Natural killer cell treated with Interleukin-12 subunit alpha and Interleukin-12 subunit beta and Interleukin-15 and Interleukin-18, amount 100 ng/mL, for 72 hours (primary cell): ENCODE data around the gene PPP1R3A. TPM values are rescaled to one million over a fixed set of nuclear protein-coding genes. Genes with fewer than 3 reads are reported as not detected.

Experiments
- ATAC-seq, 2 donors: fragments of 150-1000 bp; cut with Tn5 transposase in 1 of 2; sonication (Bioruptor Pico), chemical (Tn5 transposase) in 1 of 2; 2 replicates each; pipeline ENCODE4 v1.10.0; 2021
- DNase-seq: peaks from one replicate; pipeline ENCODE4 v3.0.0; 2022; ENCODE audit warnings: low spot score
- H3K27ac Mint-ChIP-seq, 2 donors: 1 replicate in 1 of 2; 2 replicates in 1 of 2; pipeline ENCODE4 v1.8.0; 2022; ENCODE audit warnings: mixed read lengths in 2 of 2, mild to moderate bottlenecking in 1 of 2, moderate library complexity in 1 of 2
- H3K27me3 Mint-ChIP-seq, 2 donors: 1 replicate in 1 of 2; 2 replicates in 1 of 2; pipeline ENCODE4 v1.8.0; 2022; ENCODE audit warnings: mixed read lengths in 2 of 2
- H3K36me3 Mint-ChIP-seq: one replicate; pipeline ENCODE4 v1.8.0; 2022; ENCODE audit warnings: mixed read lengths
- H3K4me1 Mint-ChIP-seq, 2 donors: 1 replicate in 1 of 2; 2 replicates in 1 of 2; pipeline ENCODE4 v1.8.0; 2022; ENCODE audit warnings: low read depth in 2 of 2, mixed read lengths in 2 of 2, mild to moderate bottlenecking in 1 of 2
- H3K4me3 Mint-ChIP-seq: one replicate; pipeline ENCODE4 v1.8.0; 2022; ENCODE audit warnings: mixed read lengths
- H3K9me3 Mint-ChIP-seq: 2 replicates; pipeline ENCODE4 v1.8.0; 2022; ENCODE audit warnings: mixed read lengths
- total RNA-seq, 2 donors: library from RNA; stranded (reverse); gene quantifications; one replicate each; pipeline ENCODE4 v1.2.3, GENCODE V29; 2022

The PPP1R3A gene
- total RNA-seq, 2 donors from 2014 or later, result not detected

GRCh38 chr7:113856010-113856409 is 62.8 kb downstream of the PPP1R3A start:
- Mint-ChIP-seq H3K4me1 (no peaks in the 10 kb centered on the region), H3K27me3 (no peaks in the 10 kb centered on the region)

GRCh38 chr7:113840954-113841353 is 77.9 kb downstream of the PPP1R3A start:
- Mint-ChIP-seq H3K9me3 (peaks cover 15% of the 10 kb centered on the region), H3K27ac (no peak overlapping the region), H3K36me3 (no peaks in the 10 kb centered on the region), H3K4me3 (no peak overlapping the region), H3K27me3 (no peaks in the 10 kb centered on the region), H3K4me1 (no peaks in the 10 kb centered on the region)
- no peak for DNase-seq
- ATAC-seq, result no peak

More at GRCh38 chr7:113856010-113856409, 62.8 kb downstream of the PPP1R3A start:
- peaks cover 22% of the 10 kb centered on the region for H3K9me3 Mint-ChIP-seq
- H3K36me3 Mint-ChIP-seq, result peaks cover 6% of the 10 kb centered on the region
- H3K4me3 Mint-ChIP-seq, result no peak overlapping the region
- H3K27ac Mint-ChIP-seq, result no peak overlapping the region
- DNase-seq (no peak), ATAC-seq (no peak)

- no peak overlapping the region for H3K4me3 Mint-ChIP-seq
- no peaks in the 10 kb centered on the region for H3K27me3 Mint-ChIP-seq
- DNase-seq (no peak), ATAC-seq (no peak)
- no peaks in the 10 kb centered on the region for H3K36me3 Mint-ChIP-seq
- no peaks in the 10 kb centered on the region for H3K4me1 Mint-ChIP-seq
- no peak overlapping the region for H3K27ac Mint-ChIP-seq
- H3K9me3 Mint-ChIP-seq, result peaks cover 8% of the 10 kb centered on the region
Observed at GRCh38 chr7:113835367-113835766, 83.4 kb downstream of the PPP1R3A start.

GRCh38 chr7:113832196-113832745 is 86.5 kb downstream of the PPP1R3A start:
- Mint-ChIP-seq H3K27ac (no peak overlapping the region), H3K4me3 (no peak overlapping the region), H3K27me3 (no peaks in the 10 kb centered on the region), H3K9me3 (peaks cover 6% of the 10 kb centered on the region), H3K4me1 (no peaks in the 10 kb centered on the region), H3K36me3 (no peaks in the 10 kb centered on the region)
- ATAC-seq (no peak), DNase-seq (no peak)

- H3K27ac Mint-ChIP-seq, result no peak overlapping the region
- H3K4me1 Mint-ChIP-seq, result no peaks in the 10 kb centered on the region
- H3K9me3 Mint-ChIP-seq, result peaks cover 8% of the 10 kb centered on the region
- no peaks in the 10 kb centered on the region for H3K27me3 Mint-ChIP-seq
- H3K36me3 Mint-ChIP-seq, result no peaks in the 10 kb centered on the region
- DNase-seq, result no peak
- no peak overlapping the region for H3K4me3 Mint-ChIP-seq
- no peak for ATAC-seq
Observed at GRCh38 chr7:113831556-113831955, 87.3 kb downstream of the PPP1R3A start.

- DNase-seq (no peak), ATAC-seq (no peak)
- peaks cover 12% of the 10 kb centered on the region for H3K9me3 Mint-ChIP-seq
- no peak overlapping the region for H3K27ac Mint-ChIP-seq
- H3K27me3 Mint-ChIP-seq, result no peaks in the 10 kb centered on the region
- no peaks in the 10 kb centered on the region for H3K4me1 Mint-ChIP-seq
- H3K4me3 Mint-ChIP-seq, result no peak overlapping the region
- no peaks in the 10 kb centered on the region for H3K36me3 Mint-ChIP-seq
Observed at GRCh38 chr7:113828581-113828980, 90.2 kb downstream of the PPP1R3A start.
